Measurements from ENCODE around the gene NUAK1.

Gene NUAK1

GRCh38 chr12:106130474-106131113 is 8.2 kb downstream of the NUAK1 start:
- DNase-seq (ENCODE audit: low read depth) = no peak

GRCh38 chr12:106128585-106129328 is 10.0 kb downstream of the NUAK1 start:
- DNase-seq (ENCODE audit: low read depth) = no peak

- no peak for DNase-seq (ENCODE audit: low read depth)
These were observed 11.2 kb downstream of the NUAK1 start for GRCh38 chr12:106127338-106128126.

- no peak for DNase-seq (ENCODE audit: low read depth)
These were observed 12.1 kb downstream of the NUAK1 start for GRCh38 chr12:106126441-106127337.

- no peak for DNase-seq (ENCODE audit: low read depth)
These were observed 13.2 kb downstream of the NUAK1 start for GRCh38 chr12:106125351-106126095.

- no peak for DNase-seq (ENCODE audit: low read depth)
These were observed 15.1 kb downstream of the NUAK1 start for GRCh38 chr12:106123551-106124081.

GRCh38 chr12:106123110-106123509 is 15.6 kb downstream of the NUAK1 start:
- DNase-seq (ENCODE audit: low read depth) = no peak

GRCh38 chr12:106122004-106122403 is 16.8 kb downstream of the NUAK1 start:
- DNase-seq (ENCODE audit: low read depth) = no peak

GRCh38 chr12:106120519-106121105 is 18.1 kb downstream of the NUAK1 start:
- DNase-seq (ENCODE audit: low read depth) = no peak

GRCh38 chr12:106119301-106119700 is 19.5 kb downstream of the NUAK1 start:
- DNase-seq (ENCODE audit: low read depth) = no peak

GRCh38 chr12:106118381-106119130 is 20.2 kb downstream of the NUAK1 start:
- DNase-seq (ENCODE audit: low read depth) = no peak

- DNase-seq (ENCODE audit: low read depth) = no peak
These were observed 23.3 kb downstream of the NUAK1 start for GRCh38 chr12:106115440-106115839.

GRCh38 chr12:106114447-106115068 is 24.2 kb downstream of the NUAK1 start:
- DNase-seq (ENCODE audit: low read depth) = no peak

- DNase-seq (ENCODE audit: low read depth) = no peak
These were observed 24.8 kb downstream of the NUAK1 start for GRCh38 chr12:106113824-106114446.

GRCh38 chr12:106113446-106113823 is 25.3 kb downstream of the NUAK1 start:
- no peak for DNase-seq (ENCODE audit: low read depth)

- DNase-seq (ENCODE audit: low read depth) = no peak
These were observed 25.7 kb downstream of the NUAK1 start for GRCh38 chr12:106113042-106113441.

- DNase-seq (ENCODE audit: low read depth) = no peak
These were observed 26.5 kb downstream of the NUAK1 start for GRCh38 chr12:106112145-106112821.

- DNase-seq (ENCODE audit: low read depth) = no peak
These were observed 28.0 kb downstream of the NUAK1 start for GRCh38 chr12:106110626-106111300.

Data from stimulated activated CD8-positive, alpha-beta memory T cell treated with anti-CD3 and anti-CD28 coated beads, Interleukin-12 subunit alpha, Interleukin-12 subunit beta, amount 100 ng/mL, for 1 hour (primary cell).